Measurements from ENCODE around the gene TDRD12.
"Not testable (repeated sequence)": the region's sequence is repeated elsewhere in the genome, so short reads cannot be mapped to it uniquely, and the experiment has no call there.

DNA sequence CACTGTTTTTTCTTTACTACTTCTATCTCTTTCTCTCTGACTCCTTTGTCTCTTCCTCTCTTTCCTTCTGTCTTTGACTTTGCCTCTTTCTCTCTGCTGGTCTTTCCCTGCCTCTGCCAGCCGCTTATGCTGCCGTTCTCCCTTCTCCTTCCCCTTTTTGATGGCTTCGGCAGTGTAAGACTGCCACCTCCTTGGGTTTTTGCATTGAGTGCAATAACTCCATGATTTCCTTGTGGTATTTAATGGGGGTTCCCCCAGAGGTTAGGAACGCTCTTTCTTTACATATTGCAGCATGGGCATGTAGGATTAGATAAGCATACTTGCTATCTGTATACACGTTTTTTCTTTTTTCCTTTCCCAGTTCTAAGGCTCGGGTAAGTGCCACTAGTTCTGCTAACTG, 24.1 kb upstream of the TDRD12 start:
- TF ChIP-seq, protein P1, sequence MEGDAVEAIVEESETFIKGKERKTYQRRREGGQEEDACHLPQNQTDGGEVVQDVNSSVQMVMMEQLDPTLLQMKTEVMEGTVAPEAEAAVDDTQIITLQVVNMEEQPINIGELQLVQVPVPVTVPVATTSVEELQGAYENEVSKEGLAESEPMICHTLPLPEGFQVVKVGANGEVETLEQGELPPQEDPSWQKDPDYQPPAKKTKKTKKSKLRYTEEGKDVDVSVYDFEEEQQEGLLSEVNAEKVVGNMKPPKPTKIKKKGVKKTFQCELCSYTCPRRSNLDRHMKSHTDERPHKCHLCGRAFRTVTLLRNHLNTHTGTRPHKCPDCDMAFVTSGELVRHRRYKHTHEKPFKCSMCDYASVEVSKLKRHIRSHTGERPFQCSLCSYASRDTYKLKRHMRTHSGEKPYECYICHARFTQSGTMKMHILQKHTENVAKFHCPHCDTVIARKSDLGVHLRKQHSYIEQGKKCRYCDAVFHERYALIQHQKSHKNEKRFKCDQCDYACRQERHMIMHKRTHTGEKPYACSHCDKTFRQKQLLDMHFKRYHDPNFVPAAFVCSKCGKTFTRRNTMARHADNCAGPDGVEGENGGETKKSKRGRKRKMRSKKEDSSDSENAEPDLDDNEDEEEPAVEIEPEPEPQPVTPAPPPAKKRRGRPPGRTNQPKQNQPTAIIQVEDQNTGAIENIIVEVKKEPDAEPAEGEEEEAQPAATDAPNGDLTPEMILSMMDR (conservative IDR thresholded peaks at IDR 0.05; ENCODE audit: low read depth, low read length), result not testable (repeated sequence)
- TF ChIP-seq EZH2 (IDR thresholded peaks at IDR 0.05; ENCODE audit: borderline replicate concordance, low read depth, low read length, poor library complexity, severe bottlenecking), result not testable (repeated sequence)

Data from A673 (cell line).